CD4-positive, alpha-beta T cell treated with Interleukin-4 for 4 hours (primary cell): Measurements from ENCODE around the gene RXFP4.

ENCODE experiments used
- DNase-seq: peaks from one replicate; pipeline ENCODE4 v3.0.0-alpha.2; 2020

The RXFP4 gene

DNA sequence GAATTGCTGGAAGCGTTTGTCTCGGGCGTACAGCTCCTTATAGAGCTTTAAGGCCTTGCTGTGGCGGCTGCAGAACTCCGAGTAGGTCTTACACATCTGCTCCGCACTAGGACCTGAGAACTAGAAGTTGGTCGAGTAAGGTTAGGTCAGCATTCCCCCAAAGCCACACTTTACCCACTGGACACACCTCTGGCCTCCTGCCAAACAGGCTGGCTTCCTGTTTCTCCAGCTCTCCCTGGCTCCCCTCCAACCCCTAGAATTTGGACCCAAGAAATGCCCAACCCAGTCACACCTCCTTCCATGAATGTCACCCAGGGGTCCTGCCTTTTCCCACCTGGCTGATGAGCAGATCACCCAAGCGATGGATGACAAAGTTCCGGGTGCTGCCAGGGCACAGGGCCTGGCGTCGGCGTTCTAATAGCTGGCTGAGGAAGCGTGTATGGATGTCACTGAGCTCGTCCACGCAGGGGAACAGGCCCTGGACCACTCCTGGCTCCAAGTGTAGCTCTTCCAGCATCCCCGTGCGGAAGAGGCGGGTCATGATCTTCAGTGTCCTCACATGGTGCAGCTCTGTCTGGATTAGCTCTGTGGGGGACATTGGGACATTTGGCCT, 21.3 kb downstream of the RXFP4 start:
- no peak for DNase-seq

DNA sequence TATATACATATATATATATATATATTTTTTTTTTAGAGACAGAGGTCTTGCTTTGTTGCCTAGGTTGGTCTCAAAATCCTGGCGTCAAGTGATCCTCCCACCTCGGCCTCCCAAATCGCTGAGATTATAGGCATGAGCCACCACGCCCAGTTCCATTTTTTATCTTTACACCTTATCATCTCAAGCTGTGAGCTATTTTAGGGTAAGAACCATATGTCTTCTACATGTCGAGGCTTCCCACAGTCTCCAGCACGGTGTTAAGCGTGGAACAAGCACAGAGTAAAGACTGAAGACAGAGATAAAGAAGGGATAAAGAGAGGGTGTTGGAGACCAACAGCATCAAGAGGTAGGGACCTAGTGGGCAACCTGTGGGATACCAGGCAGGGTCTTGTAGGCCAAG, 22.8 kb downstream of the RXFP4 start:
- DNase-seq: no peak

DNA sequence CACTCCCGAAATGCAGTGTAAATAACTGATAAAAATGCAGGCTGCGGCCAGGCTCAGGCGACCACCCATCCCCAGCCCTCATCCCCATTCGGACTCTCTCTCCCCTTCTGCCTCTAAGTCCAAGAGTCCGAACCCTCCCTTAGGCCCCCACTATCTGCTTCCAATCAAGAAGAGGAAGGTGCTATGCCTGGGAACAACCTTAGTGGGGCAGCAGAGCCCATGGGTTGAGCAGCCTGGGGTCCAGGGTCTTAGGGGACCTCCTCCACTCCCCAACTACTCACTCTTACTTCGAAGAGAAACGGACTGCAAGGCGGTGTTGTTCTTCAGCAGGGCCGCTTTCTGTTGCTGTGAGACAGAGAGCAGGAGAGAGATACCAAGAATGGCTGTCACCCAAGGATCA, 24.7 kb downstream of the RXFP4 start:
- DNase-seq: no peak

DNA sequence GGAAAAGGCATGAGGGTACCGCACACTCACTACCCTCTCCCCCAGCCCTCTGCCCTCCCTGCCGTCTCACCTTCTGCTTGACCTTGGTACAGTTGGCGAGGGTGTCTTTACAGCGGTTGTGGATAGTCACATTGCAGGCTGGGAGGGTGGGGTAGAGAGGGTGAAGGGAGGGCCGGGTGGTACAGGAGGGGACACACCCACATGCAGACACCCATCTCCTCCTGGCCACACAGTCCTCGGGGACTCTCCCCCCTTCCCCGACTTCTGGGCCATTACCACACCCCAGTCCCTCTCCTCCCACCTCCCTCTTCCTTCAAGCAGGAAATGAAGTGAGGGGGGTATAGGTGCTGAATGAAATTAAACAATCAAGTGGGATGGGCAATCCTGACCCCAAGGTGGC, 25.3 kb downstream of the RXFP4 start:
- no peak for DNase-seq

DNA sequence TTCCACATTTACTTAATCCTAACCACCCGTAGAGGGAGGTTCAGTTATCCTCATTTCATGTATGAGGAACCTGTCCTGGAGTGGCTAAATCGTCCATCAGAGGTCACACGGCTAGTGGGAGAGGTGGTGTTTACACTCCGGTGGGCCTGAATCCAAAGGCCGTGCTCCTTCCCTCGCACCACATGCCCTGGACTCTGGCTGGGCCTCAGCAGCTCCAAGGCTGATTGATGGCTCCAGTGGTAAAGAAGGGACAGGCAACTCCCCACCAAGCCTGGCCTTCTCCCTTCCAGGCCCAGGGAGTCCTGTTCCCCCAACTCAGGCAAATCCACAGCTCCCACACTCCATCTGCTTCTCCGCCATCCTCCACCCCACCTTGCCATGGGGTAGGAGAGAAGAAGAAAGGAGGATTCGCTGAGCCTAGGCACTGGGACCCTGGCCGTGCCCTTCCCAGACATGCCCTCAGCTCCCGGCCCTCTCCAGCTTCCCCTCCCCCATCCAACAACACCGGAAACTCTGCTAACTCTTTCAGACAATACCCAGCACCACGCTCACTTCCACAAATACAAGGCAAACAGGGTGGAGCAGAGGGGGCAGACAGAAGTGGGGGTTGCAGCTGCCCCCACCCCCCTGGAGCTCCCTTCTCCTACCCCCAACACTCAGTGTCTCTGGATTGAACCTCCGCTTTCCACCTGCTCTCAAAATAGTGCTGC, 26.1 kb downstream of the RXFP4 start:
- no peak for DNase-seq

DNA sequence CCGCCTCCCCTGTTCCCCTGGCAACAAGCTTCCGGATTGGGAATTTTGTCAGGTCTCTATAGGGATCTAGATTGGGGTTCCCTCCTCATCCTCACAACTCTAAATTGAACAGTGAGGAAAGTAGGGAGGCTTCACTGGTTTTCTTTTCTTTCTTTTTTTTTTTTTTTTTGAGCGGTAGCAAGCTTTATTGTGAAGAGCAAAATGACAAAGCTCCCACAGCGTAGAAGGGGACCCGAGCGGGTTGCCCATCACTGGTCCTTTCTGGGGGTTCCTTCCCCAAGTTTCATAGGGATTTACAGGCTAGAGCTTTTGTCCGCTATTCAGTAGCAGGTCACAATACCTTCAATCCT, 26.6 kb downstream of the RXFP4 start:
- no peak for DNase-seq

DNA sequence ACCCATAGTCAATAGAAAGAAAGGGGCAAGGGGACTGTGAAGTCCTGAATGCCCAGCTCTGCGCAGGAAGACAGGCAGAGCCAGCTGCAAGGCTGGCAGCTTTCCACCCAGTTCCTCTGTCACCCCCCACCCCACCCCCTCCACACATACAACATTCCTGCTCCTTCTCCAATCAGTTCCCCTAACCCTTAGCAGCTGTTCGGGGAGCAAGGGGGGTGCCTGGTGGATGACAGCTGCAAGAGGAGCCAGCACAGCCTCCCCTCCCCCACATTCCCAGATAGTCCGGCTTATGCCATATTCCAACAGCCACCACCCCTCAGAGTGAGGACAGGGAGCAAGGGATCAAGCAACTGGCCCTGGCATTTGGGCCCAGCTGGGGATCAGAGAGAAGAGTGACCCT, 27.2 kb downstream of the RXFP4 start:
- no peak for DNase-seq

DNA sequence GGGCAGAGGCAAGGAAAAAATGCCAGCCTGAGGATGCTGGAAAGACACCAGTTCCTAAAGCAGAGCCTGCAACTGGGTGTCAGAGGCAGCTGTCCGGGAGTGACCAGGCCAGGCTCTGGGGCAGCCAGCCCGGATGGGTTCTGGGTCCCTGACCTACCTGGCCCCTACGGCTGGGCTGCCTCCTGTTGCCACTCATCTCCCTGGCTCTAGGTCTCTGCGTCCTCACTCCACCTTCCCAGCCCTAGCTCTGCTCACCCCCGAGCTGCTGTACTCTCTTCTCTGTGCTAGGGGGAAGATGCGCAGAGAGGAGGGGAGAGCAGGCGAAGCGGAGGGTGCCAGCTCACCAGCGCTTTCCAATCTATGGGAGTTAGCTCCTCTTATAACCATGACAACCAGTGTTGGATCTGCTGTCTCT, 27.9 kb downstream of the RXFP4 start:
- no peak for DNase-seq

DNA sequence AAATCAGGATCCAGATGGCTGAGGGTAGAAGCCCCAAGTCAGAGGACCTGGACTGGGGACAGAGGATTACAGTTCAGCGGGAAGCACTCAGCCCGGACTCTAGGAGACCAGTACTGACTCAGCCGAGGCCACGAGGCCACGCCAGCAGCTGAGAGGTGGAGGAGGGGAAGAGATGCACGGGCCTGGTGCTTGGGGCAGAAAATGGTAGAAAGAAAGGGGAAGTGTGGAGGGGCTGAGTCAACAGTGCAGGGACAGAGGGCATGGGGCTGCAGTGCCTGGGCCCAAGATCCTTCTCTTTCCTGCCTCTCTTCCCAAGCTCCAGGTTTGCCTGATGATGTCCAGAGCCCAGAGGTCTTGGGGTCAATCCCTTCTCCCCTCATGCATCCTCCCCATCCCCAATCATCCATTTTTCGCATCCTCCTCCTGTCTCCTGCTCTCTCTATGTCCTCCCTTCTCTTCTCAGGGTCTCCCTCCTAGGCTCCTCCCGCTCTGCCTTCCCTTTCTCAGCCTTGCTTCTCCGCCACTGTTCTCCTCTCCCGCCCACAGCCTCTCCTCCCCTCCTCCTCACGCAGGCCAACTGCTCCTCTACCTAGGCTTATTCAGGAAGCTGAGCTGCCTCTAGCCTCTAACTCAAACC, 29.2 kb downstream of the RXFP4 start:
- peak; percentile 20 for DNase-seq

DNA sequence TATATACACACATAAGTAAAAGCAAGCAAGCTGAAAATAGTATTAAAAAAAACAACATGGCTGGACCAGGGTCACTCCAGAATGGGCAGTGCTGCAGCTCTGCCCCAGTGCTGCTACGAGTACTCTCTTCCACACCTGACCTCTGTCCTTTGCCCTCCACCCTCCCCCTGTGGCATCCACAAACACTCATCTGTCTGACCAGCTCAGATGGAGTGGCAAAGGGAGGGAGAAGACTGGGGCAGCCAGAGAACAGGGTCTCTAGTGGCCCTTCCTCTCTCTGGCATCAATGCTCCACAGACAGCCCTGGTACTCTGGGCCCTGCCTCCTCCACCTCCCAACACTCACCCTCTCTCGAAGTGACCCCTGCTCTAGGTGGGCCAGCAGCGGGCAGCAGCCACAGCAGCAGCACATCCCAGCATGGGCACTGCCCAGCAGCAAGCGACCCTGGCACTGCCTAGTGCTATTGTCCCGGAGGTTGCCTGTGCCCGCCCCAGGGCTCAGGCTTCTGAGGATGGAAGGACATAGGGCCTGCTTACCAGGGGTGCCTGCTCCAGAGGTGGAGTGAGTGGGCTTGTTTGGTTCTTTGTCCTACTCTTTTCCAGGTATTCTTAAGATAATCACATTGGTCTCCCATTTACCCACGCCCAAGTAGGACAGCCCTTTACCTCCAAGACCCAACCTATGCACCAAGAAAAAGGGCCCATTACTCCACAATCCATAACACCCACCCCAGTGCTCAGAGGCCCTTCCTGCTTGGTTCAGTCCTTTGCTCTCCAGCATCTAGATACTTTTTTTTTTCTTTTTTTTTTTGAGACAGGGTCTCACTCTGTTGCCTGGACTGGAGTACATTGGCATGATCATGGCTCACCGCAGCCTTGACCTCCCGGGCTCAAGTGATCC, 30.7 kb downstream of the RXFP4 start:
- DNase-seq: no peak

DNA sequence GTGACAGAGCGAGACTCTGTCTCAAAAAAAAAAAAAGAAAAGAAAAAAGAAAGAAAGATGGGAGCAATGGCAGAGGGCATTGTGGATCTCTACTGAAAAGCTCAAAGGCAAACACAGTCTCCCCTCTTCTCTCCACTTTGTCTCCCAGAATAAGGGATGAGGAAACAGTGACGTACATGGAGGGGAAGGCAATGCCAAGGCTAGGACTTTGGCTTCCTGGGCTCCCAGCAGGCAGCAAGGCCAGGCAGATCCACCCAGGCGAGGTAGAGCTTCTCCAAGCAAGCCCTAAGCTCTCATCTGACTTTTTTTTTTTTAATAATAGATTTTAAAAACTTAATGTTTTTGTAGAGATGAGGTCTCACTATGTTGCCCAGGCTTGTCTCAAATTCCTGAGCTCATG, 32.3 kb downstream of the RXFP4 start:
- no peak for DNase-seq

DNA sequence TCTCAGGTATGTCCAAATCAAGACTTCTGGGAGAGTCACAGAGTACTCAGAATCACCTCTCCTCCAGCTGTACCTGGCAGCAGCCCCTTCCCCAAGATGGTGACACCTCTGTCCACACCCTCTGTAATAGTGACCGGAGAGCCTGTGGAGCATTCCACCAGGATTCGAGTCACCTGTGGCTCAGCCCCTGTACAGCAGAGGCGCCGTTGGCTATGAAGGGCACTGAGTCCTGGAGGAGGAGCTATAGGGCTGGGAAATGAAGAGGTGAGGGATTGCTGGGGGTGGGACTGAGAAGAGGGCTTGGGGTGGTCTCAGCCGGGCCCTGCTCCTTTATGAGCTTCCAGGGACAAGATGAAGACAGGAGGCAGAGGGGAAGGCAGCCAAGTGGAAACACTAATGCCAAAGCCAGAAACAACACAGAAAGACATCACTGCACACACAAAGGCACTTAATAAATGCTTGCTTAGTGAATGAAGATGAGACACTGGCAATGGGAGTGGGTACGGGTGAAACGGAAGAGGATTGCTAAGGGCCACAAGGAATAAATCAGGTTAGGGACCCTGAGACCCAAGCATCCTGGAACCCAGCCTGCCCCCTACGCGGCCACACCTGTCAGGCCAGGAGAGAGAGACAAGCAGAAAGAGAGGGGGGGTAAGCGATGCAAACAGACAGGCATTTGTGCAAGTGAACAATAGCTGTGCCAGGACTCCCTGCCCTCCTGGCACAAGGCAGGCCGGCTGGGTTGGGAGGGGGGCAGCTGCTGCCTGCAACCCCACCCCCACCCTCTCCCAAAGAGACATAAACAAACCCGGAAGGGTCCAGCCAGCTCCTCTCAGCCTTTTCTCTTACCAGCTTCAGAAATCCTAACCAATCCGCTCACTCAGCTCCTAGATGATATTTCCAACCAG, 33.0 kb downstream of the RXFP4 start:
- no peak for DNase-seq

DNA sequence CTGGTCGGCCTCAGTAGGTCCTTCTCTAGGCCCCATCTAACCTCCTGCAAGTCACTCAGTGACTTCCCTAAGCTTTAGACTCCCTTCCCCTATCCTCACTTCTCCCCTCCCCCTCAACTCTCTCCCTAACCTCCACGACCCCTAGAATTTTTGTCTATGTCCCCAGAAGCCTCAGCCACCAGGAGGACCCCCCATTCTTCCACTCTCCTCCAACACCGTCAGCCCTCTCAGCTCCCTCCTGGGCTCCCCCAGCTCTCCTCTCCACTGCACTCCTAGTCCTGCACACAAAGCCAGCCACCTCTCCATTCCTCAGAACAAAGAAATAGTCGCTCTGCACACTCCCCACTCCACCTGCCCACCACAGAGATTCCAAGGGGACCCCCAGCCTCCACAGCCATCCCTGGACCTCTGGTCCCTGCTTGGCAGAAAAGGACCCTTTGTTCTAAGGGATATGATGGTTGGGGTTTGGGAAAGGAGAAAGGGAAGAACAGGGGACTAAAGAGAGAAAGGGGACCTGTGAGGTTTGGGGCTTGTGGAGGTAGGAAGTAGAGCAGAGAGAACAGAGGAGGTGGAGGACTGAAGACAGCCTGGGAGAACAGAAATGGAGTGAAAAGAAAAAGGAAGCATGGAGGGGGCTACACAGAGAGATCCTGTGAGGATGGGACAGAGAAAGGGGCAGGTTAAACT, 34.1 kb downstream of the RXFP4 start:
- DNase-seq: no peak

DNA sequence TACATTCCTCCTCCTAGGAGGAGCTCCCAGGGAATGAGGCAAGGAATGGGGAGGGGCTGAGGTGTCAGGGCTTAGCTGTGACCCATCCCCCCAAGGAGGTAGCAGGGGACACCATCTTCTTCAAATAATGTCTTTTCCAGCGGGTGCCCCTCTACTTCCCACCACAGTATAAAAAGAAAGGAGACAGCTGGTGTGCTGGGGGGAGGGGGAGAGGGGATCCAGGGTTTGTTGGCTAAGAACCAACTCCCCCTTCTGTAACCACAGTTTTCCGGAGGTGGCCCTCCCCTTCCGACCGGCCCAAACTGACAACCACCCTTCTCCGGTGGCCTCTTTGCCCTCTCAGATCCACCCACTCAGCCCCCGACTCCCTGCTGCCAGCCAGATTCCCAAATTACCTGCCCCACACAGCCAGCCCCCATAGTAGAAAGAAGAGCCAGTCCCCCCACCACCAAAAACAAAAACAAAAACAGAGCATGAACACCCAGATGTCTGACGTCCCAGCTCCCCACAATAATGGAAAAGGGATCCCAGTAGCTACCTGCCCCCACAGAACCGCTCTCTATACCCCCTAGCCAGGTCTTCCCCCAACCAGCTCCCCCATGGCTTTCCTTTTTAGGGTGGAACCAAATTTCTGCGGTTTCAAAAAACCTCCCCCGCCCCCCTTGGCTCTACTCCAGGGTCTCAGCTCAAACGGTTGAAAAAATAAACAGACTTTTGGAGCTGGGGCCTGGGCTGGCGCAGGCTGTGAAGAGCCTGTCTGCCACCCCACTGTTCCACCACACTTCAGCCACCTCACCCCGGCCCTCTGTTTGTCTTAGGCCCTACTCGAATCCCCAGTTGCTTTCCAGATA, 34.8 kb downstream of the RXFP4 start:
- DNase-seq: peak; percentile 66

DNA sequence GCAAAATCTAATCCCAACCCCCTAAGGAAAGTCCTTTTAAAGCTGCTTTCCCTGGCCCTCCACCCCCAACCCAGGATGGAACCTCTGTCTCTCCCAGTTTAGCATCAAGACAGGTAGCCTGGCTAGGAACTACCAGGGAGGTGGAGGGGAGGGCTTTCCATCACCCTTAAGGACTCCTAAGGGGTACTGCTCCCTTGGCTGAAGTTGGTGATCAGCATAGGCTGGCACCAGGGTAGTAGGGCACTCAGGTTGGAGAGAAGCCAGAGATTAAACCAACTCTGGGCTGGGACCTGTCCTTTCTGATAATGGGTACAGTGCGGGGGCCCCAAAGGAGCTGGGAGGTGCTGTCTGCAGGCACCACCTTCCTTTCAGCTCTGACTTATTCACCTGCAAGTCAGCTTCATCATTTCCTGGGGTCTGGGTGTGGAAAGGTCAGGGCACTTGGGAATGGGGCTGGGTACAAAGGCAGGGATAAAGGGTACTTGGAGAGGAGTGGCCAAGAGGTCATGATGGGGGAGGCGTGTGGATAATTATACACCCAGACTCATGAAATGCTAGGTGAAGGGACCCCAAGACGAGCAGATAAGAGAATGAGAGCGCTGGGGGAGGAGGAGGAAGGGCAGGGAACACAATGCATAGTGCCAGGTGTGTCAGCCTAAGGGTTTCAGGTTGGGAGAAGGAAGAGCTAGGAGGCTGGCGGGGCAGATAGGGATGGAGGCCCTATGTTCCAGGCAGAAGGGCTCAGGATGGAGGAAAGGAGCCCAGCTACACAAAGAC, 35.7 kb downstream of the RXFP4 start:
- no peak for DNase-seq

DNA sequence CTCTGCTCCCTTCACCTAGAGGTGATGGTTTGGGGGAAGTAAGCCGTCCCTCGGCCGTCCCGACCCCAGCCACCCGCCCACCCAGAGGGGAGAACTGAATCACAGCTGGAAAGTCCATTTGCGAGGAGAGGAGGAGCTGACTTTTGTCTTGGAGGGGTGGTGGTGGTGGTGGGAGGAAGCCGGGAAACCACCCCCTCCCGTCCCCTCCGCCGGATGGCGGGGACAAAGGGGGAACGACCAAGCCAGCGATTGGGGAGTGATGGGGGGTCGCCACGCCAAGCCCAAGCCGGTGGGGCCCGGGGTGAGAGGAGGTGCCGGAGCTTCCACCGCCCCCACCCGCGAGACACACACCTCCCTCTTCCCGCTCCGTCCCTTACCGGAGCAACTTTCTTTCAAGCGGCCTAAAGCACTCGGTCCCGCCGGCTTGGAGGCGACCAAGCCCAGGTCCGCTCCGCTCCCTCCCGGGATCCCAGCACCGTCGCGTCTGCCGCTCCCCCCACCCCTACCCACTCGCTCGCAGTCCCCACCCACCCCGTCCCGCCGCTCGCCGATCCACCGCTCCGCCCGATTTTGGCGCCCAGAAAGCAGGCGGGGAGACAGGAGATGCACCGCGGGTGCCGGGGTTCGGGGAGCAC, 36.4 kb downstream of the RXFP4 start:
- peak; percentile 40 for DNase-seq

DNA sequence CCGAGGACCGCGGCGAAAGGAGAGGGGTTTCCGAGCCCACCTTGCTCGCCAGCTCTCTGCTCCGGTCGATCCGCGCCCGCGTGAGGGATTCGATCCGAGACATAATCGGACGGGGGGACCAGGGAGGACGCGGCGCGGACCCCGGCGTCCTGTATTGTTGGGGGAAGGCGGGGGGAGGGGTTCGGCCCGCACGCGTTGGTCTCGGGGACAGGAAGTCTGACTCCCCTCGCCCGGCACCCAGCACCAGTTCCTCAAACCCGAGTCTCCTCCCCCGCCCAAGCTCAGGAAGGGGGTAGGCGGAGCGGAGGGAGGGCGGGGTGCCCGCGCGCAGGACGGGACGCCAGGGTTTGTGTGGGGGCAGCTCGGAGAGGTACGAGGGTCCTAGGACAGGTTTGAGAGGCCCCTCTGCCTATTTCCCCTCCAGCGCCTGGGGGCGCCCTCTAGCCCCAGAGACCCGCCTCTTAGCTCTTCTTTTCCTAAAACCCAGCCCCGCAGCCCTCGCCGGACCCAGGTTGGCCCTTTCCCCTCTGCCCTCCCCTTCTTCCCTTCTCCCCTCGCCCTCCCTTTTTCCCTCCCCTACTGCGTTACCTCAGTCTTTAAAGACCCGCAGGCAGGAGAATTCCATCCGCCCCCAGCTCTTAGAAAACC, 37.0 kb downstream of the RXFP4 start, which contains the start of gene ARHGEF2:
TSS of gene ARHGEF2 (minus strand) at position 223 of the 648 bp plus-strand sequence. CDS start at position 103, 120 bp downstream.
- peak; percentile 71 for DNase-seq

DNA sequence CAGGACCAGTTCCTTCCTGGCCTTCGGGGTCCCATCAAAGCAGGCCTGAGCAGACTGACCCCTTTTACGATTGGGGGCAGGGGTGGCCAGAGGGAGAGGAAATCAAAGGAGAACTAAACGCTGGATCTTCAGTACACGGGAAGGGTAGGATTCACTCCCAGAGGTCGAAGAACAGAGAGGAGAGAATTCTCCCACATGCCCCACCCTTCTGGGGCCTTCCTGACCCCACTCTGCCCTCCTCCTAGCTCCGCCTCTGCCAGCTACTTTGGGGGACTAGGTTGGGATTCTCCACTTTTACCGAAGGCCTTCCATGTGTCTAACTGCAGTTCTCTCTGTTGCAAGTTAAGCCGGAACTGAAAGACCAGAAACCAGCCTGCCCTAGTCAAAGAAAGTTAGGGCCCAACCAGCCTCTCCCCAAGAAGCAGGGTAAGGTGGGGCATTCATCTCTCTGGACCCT, 37.6 kb downstream of the RXFP4 start:
- DNase-seq: no peak
